COLO829 (cell line): ENCODE measurements around the gene CCDC124.
A peak's percentile ranks its signal among the peaks of the same experiment; 100 is the strongest.

Experiments
- DNase-seq: peaks from one replicate; pipeline ENCODE4 v3.0.0; 2012; ENCODE audit warnings: low spot score

CCDC124 gene

DNA sequence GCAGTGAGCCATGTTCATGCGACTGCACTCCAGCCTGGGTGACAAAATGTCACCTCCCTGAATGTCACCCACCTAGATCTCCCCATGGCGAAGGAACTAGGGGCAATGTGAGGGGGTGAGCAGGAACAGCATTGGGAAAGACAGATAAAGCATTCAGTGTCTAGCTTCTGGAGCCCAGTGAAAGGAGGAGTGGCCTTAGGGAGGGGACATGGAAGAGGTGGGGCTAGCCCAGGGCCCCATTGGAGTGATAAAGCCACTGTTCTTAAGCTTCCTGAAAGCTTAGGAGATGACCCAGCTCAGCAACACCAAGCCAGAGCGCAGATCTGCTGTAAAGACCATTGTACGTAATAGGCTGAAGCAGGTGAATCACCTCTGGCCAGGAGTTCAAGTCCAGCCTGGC is 21.1 kb downstream of the CCDC124 start:
- DNase-seq = peak; percentile 51

DNA sequence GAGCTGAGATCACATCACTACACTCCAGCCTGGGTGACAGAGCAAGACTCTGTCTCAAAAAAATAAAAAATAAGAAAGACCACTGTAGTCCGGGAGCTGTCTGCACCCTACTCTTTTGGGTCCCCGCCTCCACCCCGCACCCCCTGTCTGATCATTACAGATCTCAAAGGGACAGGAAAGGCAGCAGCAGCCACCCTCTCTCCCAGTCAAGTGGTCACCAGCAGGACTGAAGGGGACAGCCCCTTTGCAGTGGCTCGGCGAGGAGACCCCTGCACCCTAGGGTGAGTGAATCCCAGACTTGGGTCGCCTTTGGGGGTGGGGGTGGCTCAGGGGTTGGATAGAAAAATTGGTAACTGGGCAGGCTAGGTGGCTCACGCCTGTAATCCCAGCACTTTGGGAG is 21.6 kb downstream of the CCDC124 start:
- DNase-seq = no peak

DNA sequence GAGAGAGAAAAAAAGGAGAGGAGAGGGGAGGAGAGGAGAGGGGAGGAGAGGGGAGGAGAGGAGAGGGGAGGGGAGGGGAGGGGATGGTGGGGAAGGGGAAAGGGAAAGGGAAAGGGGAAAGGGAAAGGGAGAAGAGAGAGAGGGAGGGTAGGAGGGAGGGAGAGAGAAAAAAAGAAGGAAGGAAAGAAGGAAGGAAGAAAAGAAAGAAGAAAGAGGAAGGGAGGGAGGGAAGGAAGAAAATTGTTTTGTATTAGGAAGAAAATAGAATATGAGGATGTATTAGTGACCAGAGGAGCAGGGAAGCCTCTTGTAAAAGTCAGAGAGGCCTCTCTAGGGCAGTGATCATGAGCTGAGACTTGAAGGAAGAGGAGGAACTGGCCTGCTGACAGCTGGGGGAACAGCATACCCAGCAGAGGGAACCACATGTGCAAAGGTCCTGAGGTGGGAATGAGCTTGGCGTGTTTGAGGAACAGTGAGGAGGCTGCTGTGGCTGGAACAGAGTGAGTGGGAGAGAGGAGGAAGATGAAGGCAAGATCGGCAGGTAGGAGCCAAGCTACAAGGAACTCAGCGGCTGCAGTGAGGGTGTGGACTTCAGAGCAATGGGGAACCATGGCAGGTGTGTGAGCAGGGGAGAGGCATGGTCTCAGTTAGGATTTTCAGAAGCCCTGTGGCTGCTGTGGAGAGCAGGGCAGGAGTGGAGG is 24.5 kb downstream of the CCDC124 start:
- DNase-seq = no peak

DNA sequence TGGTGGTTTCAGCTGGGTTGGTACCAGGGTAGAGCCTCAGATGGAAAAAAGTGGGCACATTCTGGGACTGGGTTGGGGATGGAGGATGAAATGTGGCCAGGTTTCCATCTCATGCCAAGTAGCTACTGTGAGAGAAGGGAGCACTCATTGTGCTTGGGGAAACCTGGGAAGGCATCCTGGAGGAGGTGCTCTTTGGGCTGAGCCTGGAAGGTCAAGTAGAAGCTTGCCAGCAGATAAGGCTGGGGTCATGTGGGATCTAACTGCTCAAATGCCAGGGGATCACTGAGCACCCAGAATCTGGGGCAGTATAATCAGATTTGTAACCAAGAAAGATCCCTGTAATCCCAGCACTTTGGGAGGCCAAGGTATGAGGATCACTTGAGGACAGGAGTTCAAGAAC is 25.1 kb downstream of the CCDC124 start:
- DNase-seq = no peak

DNA sequence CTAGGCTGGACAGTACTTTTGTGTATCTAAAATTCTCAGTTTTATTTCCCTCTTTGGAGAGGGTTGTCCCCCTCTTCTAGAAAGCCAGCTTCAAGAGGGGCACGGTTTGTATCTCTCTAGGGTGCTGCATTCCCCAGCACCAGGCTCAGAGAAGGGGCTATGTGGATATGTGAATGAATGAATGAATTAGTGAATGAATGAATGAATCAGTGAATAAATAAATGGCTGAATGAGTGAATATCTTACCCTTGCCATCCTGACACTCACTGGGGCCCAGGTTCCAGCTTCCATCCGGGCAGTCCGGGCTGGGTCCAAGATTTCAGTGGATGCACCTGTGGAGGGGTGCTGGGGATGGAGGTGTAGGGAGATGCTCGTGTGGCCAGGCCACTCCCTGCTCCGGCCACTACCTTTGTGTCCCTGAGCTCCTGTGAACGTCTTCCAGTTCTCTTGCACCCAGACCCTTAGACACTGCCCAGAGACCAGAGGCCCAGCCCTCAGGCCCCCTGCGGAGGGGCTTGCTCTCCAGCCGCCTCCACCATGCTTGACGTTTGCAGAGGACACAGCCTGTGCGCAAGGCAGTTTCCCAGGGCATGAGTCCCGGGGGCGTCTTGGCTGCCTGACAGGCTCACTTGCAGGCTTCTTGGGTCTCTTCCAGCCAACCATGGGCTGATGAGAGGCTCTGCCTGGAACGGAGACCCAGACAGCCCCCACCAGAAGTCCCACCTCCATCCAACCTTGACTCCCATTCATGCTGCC is 31.3 kb downstream of the CCDC124 start:
- DNase-seq = no peak

DNA sequence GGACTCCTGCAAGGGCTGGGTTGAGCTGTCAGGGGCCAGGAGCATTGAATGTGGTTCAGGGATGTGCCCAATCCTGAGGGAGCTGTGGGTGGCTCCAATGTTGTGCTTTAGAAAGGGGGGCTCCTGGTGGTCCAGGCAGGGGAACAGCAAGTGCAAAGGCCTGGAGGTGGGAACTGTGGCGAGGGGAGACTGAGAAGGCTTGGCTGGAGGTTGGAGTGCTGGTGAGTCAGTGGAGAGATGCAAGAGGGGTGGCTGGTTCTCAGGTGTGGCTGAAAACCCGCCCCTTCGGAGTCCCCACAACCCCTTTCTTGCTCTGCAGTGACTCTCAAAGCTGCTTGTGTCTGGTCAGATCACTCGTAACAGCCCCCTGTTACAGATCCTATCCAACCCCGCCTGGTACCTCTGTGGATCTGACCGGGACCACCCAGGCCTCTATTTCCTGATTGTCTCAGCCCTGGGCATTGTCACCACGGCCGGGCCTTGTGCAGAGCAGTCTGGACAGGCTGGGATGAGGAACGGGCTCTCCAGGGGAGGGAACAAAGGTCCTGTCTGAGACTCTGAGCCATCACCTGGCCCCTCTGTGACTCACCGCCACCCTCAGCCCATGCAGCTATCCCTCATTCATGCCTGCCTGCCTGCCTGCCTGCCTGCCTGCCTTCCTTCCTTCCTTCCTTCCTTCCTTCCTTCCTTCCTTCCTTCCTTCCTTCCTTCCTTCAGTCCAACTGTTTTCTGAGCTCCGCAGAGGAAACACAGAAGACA is 32.7 kb downstream of the CCDC124 start:
- DNase-seq = no peak

DNA sequence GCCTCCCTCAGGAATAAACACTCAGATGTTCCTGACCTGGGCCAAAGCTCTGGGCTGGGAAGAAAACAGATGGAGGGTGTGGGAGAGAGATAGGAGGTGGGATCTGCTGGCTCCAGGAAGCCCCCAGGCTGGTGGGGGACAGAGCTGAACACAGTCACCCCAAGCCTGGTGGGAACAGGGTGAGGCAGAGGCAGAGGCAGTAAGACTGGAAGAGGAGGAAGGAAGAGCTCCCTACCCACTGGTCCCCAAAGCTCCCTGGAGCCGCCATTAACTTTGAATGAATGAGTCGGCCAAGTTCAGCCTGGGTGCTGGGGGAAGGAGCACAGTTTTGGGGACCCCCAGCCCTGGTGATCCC is 33.3 kb downstream of the CCDC124 start:
- DNase-seq = no peak

DNA sequence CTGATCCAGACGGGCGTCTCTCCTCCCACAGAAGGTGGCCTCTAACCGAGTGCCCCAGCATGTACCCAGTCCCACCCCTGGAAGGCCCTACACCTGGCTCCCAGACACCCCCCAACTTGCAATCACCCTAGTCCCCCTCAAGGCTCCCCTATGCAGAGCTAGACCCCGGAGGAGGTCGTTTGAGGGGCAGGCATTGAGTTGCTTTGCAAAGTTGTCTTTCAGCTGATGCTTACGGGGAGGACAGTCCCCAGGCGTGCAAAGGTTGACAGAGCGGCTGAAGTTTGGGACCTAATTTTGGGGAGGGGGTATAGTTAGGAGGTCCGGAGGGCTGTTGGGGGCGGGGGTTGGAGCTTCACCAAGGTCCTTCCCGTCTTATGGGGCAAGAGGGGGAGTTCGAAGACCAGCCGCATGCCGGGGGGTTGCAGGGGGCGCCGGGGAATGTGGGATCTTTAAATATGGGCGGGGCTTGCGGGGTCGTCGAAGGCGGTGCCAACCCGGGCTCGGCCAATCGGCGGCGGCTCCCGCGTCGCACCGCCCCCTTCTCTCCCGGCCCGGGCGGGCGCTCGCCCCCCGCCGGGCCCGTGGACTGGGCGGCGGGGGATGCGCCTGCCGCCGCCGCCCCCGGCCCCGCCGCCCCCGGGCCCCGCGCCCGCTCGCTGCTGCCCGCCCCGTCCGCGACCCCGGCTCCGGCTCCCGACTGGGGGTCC is 33.9 kb downstream of the CCDC124 start, which contains the start of gene KCNN1:
Gene KCNN1, plus strand, starts transcription at position 558 of the 707 bp plus-strand sequence. CDS start 6,782 bp downstream, outside the sequence.
- peak; percentile 65 for DNase-seq

DNA sequence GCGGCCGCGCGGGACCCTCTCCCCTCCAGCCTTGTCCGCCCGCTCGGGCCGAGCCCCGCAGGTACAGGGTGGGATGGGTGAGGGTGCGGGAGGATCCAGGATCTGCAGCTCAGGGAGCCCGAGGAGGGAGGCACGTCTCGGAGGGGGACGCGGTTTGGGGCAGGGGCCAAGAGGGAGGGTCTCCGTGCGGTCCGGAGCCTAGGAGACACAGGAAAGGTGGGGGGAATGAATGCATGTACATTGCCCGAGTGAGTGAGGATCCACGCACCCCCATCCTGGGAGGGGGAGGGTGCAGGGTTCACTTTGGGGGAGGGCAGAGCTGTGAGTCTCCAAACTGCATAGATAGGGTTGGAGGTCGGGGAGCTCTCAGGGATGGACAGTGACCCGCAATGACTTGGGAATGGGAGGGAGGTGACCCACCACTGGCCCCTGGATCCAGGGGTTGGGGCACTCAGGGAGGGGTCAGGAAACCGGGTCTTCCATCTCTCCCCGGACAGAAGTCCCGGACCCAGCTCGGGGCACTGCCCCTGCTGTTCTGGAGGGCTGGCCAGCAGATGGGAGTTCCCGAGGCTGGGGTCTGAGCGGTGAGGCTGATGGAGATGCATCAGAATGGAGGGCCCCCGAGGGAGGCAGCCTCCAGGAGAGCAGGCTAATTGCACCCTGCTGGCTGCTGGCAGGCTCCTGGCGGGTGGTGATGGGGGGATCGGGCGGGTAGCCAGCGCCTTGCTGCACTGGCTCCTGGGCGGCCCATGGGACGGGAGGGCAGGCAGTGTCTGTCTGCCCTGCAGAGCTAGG is 34.6 kb downstream of the CCDC124 start:
- DNase-seq = no peak

DNA sequence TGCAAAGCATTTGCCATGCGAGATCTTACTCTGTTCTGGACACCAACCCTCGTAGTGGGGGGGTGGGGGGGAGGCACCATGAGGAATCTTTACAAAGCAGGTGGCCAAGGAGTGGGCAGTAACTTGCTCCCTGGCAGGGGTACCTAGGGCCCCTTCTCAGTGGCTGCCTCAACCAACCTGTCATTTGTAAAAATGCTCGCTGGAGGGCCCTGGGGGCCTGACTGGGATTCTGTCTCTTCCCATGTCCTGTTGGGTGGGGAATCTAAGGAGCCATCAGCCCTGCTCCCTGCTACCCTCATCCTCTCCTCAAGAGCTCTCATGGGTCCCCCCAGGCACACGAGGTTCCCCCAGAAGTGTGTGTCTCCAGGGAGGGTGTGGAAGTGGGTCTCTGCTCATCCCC is 35.5 kb downstream of the CCDC124 start:
- DNase-seq = no peak

DNA sequence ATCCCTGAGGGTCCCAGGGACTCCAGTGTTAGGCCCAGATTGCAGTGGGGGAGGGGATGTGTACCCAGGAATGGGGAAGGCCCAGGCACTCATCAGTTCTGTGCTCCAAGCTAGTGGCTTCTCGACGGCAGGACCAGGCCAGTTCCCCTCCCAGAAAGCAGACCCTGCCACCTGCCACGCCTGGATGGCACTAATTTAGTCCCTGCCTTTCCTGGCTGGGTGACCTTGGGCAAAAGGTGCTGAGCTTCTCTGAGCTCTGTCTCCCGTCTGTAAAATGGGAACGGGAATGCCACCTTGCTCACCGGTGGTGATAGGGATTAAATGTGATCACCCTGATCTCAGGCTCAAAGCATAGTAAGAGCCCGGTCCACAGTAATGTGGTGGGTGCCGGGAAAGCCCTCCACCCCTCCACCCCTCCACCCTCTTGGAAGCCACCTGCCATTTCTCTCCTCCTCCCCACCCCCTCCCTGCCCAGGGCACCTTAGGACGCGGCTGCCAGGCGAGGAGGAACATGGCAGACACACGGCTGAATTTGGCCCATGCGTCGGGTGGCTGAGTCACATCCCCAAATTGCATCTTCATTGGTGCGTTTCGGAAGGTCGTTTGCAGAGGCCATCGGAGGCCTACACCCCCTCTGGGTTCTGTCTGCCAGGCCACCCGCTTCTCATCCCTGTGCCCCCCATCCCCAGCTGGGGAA is 36.4 kb downstream of the CCDC124 start:
- no peak for DNase-seq

DNA sequence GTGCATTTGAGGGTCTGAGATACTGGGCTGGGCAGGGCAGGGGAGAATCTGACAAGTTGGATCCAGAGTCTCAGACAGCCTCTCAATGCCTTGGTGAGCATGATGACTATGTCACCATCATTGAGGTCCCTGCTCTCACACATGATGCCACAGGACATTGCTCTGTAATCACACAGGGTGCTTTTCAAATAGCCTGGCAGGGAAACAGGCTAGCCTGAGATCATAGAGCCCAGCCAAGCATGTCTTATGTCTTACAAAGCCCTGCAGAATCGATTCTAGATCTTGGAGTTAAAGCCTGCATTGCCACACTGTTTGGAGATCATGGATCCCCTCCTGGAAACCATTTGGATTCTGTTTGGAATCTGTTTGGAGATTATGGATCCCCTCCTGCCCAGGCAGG is 39.4 kb downstream of the CCDC124 start:
- no peak for DNase-seq

DNA sequence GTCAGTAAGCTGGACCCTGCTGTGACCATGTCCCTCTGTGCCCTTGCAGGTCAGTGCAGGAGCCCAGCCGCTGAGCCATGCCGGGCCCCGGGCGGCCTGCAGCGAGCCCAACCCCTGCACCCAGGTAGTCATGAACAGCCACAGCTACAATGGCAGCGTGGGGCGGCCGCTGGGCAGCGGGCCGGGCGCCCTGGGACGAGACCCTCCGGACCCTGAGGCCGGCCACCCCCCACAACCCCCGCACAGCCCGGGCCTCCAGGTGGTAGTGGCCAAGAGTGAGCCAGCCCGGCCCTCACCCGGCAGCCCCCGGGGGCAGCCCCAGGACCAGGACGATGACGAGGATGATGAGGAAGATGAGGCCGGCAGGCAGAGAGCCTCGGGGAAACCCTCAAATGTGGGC is 40.9 kb downstream of the CCDC124 start:
- no peak for DNase-seq

DNA sequence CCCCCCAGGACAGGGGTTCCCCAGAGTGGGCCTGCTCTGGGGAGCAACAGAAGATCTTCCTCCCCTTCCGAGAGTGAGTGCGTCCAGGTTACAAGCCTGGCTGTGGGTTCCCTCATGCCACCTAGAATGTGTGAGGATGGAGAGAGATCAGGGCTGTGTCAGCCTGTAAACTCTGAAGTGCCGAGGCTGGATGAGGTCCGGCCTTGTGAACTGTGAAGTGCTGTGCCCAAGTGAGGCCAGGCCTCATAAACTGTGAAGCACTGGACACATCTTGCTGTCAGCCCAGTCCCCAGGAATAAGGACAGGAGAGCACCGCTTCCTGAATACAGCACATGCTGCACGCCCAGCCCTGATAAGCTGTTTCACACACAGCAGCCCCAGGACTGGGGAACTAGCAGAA is 41.7 kb downstream of the CCDC124 start:
- no peak for DNase-seq

DNA sequence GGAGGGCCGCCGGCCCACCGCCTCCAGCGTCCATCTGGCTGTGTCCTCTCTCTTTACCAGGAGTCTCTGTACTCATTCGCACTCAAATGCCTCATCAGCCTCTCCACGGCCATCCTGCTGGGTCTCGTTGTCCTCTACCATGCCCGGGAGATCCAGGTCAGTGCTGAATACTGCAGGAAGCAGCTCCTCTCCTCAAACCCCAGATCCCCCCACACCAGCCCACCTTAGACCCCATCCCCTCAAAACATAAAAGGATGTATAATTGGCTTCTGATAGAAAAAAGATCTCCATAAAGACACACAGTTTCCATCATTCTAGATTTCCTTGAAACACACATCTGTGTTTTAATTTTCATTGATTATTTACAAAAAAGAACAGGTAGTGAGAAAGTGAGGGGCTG is 42.2 kb downstream of the CCDC124 start:
- no peak for DNase-seq

DNA sequence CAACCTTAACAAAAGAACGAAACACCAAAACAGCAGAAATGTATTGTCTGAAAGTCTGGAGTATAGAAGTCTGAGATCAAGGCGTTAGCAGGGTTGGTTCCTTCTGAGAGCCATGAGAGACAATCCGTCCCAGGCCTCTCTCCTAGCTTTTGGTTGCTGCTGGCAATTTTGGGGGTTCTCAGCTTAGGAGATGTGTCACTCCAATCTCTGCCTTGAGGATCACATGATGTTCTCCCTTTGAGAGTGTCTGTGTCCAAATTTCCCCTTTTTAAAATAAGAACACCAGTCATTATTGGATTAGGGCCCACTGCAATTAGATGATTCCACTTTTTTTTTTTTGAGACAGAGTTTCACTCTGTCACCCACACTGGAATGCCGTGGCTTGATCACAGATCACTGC is 44.2 kb downstream of the CCDC124 start:
- DNase-seq = no peak

DNA sequence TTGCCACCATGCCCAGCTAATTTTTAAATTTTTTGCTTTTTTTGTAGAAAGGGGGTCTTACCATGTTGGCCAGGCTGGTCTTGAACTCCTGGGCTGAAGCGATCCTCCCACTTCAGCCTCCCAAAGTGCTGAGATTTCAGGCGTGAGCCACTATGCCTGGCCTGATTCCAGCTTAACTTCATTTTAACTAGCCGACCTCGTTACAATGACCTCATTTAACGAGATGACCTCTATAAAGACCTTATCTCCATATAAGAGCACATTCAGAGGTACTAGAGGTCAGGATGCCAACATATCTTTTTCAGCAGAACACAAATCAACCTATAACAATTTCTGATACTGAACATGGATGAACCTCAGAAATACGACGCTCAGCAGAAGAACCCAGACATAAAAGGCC is 44.7 kb downstream of the CCDC124 start:
- DNase-seq = no peak

DNA sequence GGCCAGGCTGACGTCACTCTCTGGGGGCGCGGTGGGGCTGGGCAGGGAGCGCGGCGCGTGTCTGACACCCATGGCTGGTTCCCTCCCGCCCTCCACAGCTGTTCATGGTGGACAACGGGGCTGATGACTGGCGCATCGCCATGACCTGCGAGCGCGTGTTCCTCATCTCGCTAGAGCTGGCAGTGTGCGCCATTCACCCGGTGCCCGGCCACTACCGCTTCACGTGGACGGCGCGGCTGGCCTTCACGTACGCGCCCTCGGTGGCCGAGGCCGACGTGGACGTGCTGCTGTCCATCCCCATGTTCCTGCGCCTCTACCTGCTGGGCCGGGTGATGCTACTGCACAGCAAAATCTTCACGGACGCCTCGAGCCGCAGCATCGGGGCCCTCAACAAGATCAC is 48.8 kb downstream of the CCDC124 start:
- DNase-seq = no peak

DNA sequence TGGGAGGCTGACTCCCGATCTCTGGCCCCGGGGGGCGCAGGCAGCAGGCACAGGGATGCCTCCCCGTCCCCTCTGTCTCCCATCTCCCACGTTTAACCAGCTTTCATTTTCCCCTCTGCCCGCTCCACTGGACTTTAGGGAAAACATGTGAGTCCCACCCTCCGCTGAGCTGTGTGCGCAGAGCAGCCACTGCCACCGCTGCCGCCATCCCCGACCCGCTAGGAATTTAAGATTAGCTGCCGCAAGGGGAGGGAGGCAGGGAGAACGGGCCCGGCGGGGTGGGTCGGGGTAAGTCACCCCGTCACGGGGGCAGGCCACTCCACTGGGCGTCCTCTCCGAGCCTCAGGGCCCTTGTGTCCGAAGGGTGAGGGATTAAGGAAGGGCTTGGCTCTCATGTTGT is 49.6 kb downstream of the CCDC124 start:
- DNase-seq = no peak

DNA sequence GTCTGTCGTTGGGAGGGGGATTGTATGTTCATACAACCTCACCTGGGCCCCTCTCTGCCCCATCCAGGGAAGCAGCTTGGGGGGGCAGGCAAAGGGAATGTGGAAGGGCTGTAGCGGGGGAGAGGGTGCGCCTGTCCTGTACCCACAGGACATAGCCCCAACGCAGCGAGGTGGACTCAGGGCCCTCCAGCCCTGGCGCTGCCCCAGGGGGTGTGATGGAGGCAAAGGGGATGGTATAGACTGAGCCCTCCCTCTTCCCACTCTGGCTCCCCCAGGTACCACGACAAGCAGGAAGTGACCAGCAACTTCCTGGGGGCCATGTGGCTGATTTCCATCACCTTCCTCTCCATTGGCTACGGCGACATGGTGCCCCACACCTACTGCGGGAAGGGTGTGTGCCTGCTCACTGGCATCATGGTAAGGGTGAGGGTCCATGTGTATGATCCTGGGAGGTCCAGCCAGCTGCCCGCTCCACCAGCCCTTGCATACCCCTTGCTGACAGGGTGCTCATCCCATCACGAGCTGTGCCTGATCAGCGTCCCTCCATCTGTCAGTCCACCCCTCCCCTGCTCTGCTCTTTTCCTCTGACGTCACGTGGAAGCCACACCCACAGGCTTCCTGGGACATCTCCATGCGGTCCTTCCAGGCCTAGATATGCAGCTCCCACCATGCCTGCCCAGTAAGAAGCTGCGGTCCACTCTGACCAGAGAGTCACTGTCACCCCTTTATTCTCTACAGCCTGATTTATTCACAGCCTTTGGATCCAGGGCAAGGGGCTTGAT is 52.4 kb downstream of the CCDC124 start:
- DNase-seq = no peak
